Endothelial cell (in vitro differentiated cells): ENCODE results near the gene CACNG4. TPM values are rescaled to one million over a fixed set of nuclear protein-coding genes. Genes with fewer than 3 reads are reported as not detected.
"Not testable (repeated sequence)": the region's sequence is repeated elsewhere in the genome, so short reads cannot be mapped to it uniquely, and the experiment has no call there.

Experiments
- DNase-seq: peaks from one replicate; pipeline ENCODE4 v3.0.0; 2021; ENCODE audit warnings: low spot score
- H3K27ac Mint-ChIP-seq: one replicate; pipeline ENCODE4 v1.8.0; 2021; ENCODE audit warnings: mixed read lengths, inconsistent platforms; ENCODE audit not compliant: unreplicated experiment
- H3K27me3 Mint-ChIP-seq: one replicate; pipeline ENCODE4 v1.8.0; 2021; ENCODE audit warnings: mild to moderate bottlenecking, moderate library complexity, mixed read lengths, inconsistent platforms; ENCODE audit not compliant: unreplicated experiment
- H3K36me3 Mint-ChIP-seq: one replicate; pipeline ENCODE4 v1.8.0; 2021; ENCODE audit warnings: mild to moderate bottlenecking, low read depth, mixed read lengths, inconsistent platforms; ENCODE audit not compliant: unreplicated experiment
- H3K4me1 Mint-ChIP-seq: one replicate; pipeline ENCODE4 v1.8.0; 2021; ENCODE audit warnings: mild to moderate bottlenecking, mixed read lengths, inconsistent platforms; ENCODE audit not compliant: unreplicated experiment
- H3K4me3 Mint-ChIP-seq: one replicate; pipeline ENCODE4 v1.8.0; 2021; ENCODE audit warnings: mild to moderate bottlenecking, mixed read lengths, inconsistent platforms; ENCODE audit not compliant: unreplicated experiment
- H3K9me3 Mint-ChIP-seq: one replicate; pipeline ENCODE4 v1.8.0; 2021; ENCODE audit warnings: mixed read lengths, inconsistent platforms; ENCODE audit not compliant: unreplicated experiment
- total RNA-seq: library from RNA; stranded (reverse); fragmentation: NEBNext Ultra II Directional; extraction: Animal tissue kit (Norgen Biotek cat#: 25700); gene quantifications from one replicate; pipeline ENCODE4 v1.2.1, GENCODE V29; 2021; ENCODE audit not compliant: unreplicated experiment
- TF ChIP-seq, protein P1 (sequence below): fragments of 200-600 bp; sonication (generic); IDR thresholded peaks from one replicate; pipeline ENCODE4 v1.5.0; 2021; ENCODE audit warnings: antibody characterized with exemption; ENCODE audit not compliant: unreplicated experiment

Gene CACNG4
- total RNA-seq, 1 donor from 2014 or later: 0.33 TPM

DNA sequence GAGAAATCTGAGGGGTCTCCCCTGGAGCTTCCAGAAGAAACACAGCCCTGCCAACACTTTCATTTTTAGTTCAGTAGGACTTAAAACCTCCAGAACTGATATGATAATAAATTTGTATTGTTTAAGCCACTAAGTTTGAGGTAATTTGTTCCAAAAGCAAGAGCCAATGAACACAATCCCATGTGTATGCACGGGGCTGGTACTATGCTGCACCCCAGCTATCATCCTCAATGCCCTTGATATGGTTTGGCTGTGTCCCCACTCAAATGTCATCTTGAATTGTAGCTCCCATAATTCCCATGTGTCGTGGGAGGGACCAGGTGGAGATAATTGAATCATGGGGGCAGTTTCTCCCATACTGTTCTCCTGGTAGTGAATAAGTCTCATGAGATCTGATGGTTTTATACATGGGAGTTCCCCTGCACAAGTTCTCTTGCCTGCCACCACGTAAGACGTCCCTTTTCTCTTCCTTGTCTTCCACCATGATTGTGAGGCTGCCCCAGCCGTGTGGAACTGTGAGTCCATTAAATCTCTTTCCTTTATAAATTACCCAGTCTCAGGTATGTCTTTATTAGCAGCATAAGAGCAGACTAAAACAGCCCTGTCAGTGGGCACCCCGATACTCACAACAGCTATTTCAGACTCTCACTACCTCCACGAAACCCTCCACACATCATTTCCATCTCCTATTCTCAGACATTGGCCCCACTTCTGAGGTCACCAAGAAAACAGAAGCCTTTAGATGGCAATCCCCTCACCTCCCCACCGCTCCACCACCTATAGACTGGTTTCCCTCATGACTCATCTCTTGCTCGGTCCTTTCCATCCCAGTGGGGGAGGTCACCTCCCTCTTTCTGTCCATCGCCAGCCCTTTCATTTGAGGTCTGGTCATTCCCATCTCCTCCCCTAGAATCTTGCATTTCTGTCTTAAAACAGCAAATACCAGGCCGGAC, 70.9 kb downstream of the CACNG4 start:
- Mint-ChIP-seq H3K4me3 (no peak overlapping the region), H3K36me3 (peaks cover 11% of the 10 kb centered on the region), H3K27me3 (peaks cover 8% of the 10 kb centered on the region), H3K27ac (no peak overlapping the region), H3K9me3 (peaks cover 5% of the 10 kb centered on the region), H3K4me1 (peaks cover 7% of the 10 kb centered on the region)
- DNase-seq: no peak
- TF ChIP-seq, protein P1, sequence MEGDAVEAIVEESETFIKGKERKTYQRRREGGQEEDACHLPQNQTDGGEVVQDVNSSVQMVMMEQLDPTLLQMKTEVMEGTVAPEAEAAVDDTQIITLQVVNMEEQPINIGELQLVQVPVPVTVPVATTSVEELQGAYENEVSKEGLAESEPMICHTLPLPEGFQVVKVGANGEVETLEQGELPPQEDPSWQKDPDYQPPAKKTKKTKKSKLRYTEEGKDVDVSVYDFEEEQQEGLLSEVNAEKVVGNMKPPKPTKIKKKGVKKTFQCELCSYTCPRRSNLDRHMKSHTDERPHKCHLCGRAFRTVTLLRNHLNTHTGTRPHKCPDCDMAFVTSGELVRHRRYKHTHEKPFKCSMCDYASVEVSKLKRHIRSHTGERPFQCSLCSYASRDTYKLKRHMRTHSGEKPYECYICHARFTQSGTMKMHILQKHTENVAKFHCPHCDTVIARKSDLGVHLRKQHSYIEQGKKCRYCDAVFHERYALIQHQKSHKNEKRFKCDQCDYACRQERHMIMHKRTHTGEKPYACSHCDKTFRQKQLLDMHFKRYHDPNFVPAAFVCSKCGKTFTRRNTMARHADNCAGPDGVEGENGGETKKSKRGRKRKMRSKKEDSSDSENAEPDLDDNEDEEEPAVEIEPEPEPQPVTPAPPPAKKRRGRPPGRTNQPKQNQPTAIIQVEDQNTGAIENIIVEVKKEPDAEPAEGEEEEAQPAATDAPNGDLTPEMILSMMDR: no peak

- Mint-ChIP-seq H3K9me3 (peaks cover 5% of the 10 kb centered on the region), H3K27me3 (peaks cover 5% of the 10 kb centered on the region), H3K27ac (no peak overlapping the region), H3K4me3 (no peak overlapping the region), H3K4me1 (peaks cover 4% of the 10 kb centered on the region), H3K36me3 (peaks cover 11% of the 10 kb centered on the region)
- DNase-seq: no peak
- TF ChIP-seq, protein P1: no peak
Measured at GRCh38 chr17:67038861-67039365, 74.4 kb downstream of the CACNG4 start.

- Mint-ChIP-seq H3K4me1 (peaks cover 4% of the 10 kb centered on the region), H3K27ac (no peak overlapping the region), H3K9me3 (peaks cover 5% of the 10 kb centered on the region), H3K4me3 (no peak overlapping the region), H3K36me3 (peaks cover 11% of the 10 kb centered on the region), H3K27me3 (peaks cover 5% of the 10 kb centered on the region)
- no peak for DNase-seq
- TF ChIP-seq, protein P1: no peak
Measured at GRCh38 chr17:67040652-67041051, 76.1 kb downstream of the CACNG4 start.

GRCh38 chr17:67041119-67041518, 76.6 kb downstream of the CACNG4 start:
- Mint-ChIP-seq H3K36me3 (peaks cover 11% of the 10 kb centered on the region), H3K4me3 (peak overlapping the region; percentile 9)
- not testable (repeated sequence) for H3K27me3 Mint-ChIP-seq, H3K9me3 Mint-ChIP-seq, H3K4me1 Mint-ChIP-seq, H3K27ac Mint-ChIP-seq, DNase-seq

DNA sequence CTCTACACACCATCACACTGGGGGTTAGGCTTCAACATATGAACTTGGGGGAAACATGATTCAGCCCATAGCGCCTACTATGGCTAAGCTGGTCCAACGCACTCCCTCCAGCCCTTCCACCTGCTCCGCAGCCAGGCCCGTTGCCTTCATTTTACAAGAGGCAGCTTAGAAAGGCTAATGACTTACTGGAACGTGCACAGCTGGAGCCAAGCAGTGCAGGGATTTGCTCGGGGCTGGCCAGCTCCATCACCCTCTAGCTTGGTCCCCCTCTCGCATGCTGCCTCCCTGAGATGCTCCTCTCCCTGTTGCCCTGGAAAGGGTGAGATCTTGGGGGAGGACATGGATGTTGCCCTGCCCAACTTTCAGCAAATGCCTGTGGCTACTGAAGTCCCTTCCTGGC, 77.0 kb downstream of the CACNG4 start:
- H3K4me1 Mint-ChIP-seq: peaks cover 6% of the 10 kb centered on the region
- H3K36me3 Mint-ChIP-seq: peaks cover 8% of the 10 kb centered on the region
- TF ChIP-seq, protein P1: no peak
- peaks cover under 1% of the 10 kb centered on the region for H3K9me3 Mint-ChIP-seq
- H3K4me3 Mint-ChIP-seq: no peak overlapping the region
- H3K27ac Mint-ChIP-seq: no peak overlapping the region
- peaks cover 5% of the 10 kb centered on the region for H3K27me3 Mint-ChIP-seq
- DNase-seq: no peak
